Midbrain (tissue), 1 donor: ENCODE data around the gene HNF1B.
"Not testable (repeated sequence)": the region's sequence is repeated elsewhere in the genome, so short reads cannot be mapped to it uniquely, and the experiment has no call there.

Source experiments
- DNase-seq: peaks from one replicate; lab custom pipeline; 2025; lab: John Stamatoyannopoulos, UW

The HNF1B gene

GRCh38 chr17:37701496-37701898, 43.4 kb downstream of the HNF1B start:
- DNase-seq: no peak

- no peak for DNase-seq
Observed at GRCh38 chr17:37700881-37701280, 44.0 kb downstream of the HNF1B start.

GRCh38 chr17:37699285-37699973, 45.4 kb downstream of the HNF1B start:
- DNase-seq: no peak

GRCh38 chr17:37698911-37699255, 46.0 kb downstream of the HNF1B start:
- no peak for DNase-seq

GRCh38 chr17:37698132-37698910, 46.5 kb downstream of the HNF1B start:
- DNase-seq: no peak

GRCh38 chr17:37697381-37697780, 47.5 kb downstream of the HNF1B start:
- no peak for DNase-seq

- no peak for DNase-seq
Observed at GRCh38 chr17:37696366-37696765, 48.5 kb downstream of the HNF1B start.

GRCh38 chr17:37695726-37696125, 49.1 kb downstream of the HNF1B start:
- no peak for DNase-seq

GRCh38 chr17:37694734-37695133, 50.1 kb downstream of the HNF1B start:
- DNase-seq: no peak

GRCh38 chr17:37693328-37693727, 51.5 kb downstream of the HNF1B start:
- no peak for DNase-seq

GRCh38 chr17:37691807-37692206, 53.1 kb downstream of the HNF1B start:
- DNase-seq: no peak

GRCh38 chr17:37689317-37689716, 55.5 kb downstream of the HNF1B start:
- no peak for DNase-seq

GRCh38 chr17:37683454-37683984, 61.3 kb downstream of the HNF1B start:
- no peak for DNase-seq

GRCh38 chr17:37682007-37682406, 62.9 kb downstream of the HNF1B start:
- no peak for DNase-seq

GRCh38 chr17:37679995-37680394, 64.9 kb downstream of the HNF1B start:
- not testable (repeated sequence) for DNase-seq

GRCh38 chr17:37678036-37678435, 66.8 kb downstream of the HNF1B start:
- DNase-seq: no peak

- no peak for DNase-seq
Observed at GRCh38 chr17:37677021-37677420, 67.8 kb downstream of the HNF1B start.

GRCh38 chr17:37676115-37676925, 68.5 kb downstream of the HNF1B start:
- no peak for DNase-seq

GRCh38 chr17:37674511-37674910, 70.3 kb downstream of the HNF1B start:
- DNase-seq: no peak

- DNase-seq: no peak
Observed at GRCh38 chr17:37673386-37673785, 71.5 kb downstream of the HNF1B start.

GRCh38 chr17:37672548-37673078, 72.2 kb downstream of the HNF1B start:
- no peak for DNase-seq

- no peak for DNase-seq
Observed at GRCh38 chr17:37671824-37672547, 72.9 kb downstream of the HNF1B start.
